K562 (cell line): ENCODE results near the gene BAMBI. TPM values are rescaled to one million over a fixed set of nuclear protein-coding genes. Genes with fewer than 3 reads are reported as not detected.

Experiments
- ADNP ChIP-seq: fragments of 200-800 bp; sonication (Bioruptor generic); IDR thresholded peaks from 2 replicates; pipeline ENCODE4 v1.6.1; 2016; ENCODE audit warnings: missing genetic modification characterization, missing compliant biosample characterization
- ATF7 ChIP-seq: fragments of 450-650 bp; IDR thresholded peaks from 2 replicates; pipeline ENCODE4 v1.7.1; 2014; ENCODE audit warnings: mild to moderate bottlenecking, moderate library complexity
- BACH1 ChIP-seq: fragments of 200-800 bp; sonication (Bioruptor generic); IDR thresholded peaks from 2 replicates; pipeline ENCODE4 v1.6.1; 2016; ENCODE audit warnings: missing genetic modification characterization, missing compliant biosample characterization
- CBX3 ChIP-seq, 2 experiments: IDR thresholded peaks; 1 replicate in 1 of 2; 2 replicates in 1 of 2; pipeline ENCODE4 v1.6.1; 2012; ENCODE audit warnings: inconsistent platforms in 2 of 2, low read length in 2 of 2, borderline replicate concordance in 1 of 2, control low read depth in 1 of 2
- HIVEP1 ChIP-seq: fragments of 250-450 bp; sonication (Bioruptor Pico); IDR thresholded peaks from 2 replicates; pipeline ENCODE4 v1.4.0; 2020; ENCODE audit warnings: mild to moderate bottlenecking
- ILK ChIP-seq: fragments of 450-650 bp; IDR thresholded peaks from 2 replicates; pipeline ENCODE4 v1.6.1; 2016; ENCODE audit warnings: missing genetic modification characterization, low read depth, mild to moderate bottlenecking, missing compliant biosample characterization, moderate library complexity, borderline replicate concordance
- KAT8 ChIP-seq: fragments of 450-650 bp; IDR thresholded peaks from 2 replicates; pipeline ENCODE4 v1.6.1; 2016; ENCODE audit warnings: low read depth, mild to moderate bottlenecking
- MCM5 ChIP-seq: fragments of 450-650 bp; IDR thresholded peaks from 2 replicates; pipeline ENCODE4 v1.6.1; 2016; ENCODE audit warnings: low read depth
- PHF8 ChIP-seq: fragments of 200-600 bp; sonication (generic); IDR thresholded peaks from 2 replicates; pipeline ENCODE4 v1.6.1; 2012; ENCODE audit warnings: mixed run types, mild to moderate bottlenecking, inconsistent platforms, low read length, moderate library complexity, borderline replicate concordance
- POLR2A ChIP-seq: fragments of 450-650 bp; conservative IDR thresholded peaks from 2 replicates; pipeline ENCODE4 v1.6.1; 2016
- POLR2AphosphoS5 ChIP-seq: IDR thresholded peaks from 2 replicates; pipeline ENCODE4 v1.6.1; 2011; ENCODE audit warnings: mild to moderate bottlenecking, low read depth, low read length, moderate library complexity; ENCODE audit not compliant: control insufficient read depth, insufficient read depth
- PPARD ChIP-seq: fragments of 250-450 bp; sonication (Bioruptor Pico); IDR thresholded peaks from 2 replicates; pipeline ENCODE4 v1.8.0; 2022; ENCODE audit warnings: inconsistent platforms, mild to moderate bottlenecking, moderate library complexity
- TAF1 ChIP-seq: IDR thresholded peaks from 2 replicates; pipeline ENCODE4 v1.6.1; 2011; ENCODE audit warnings: mild to moderate bottlenecking, low read length, moderate library complexity; ENCODE audit not compliant: insufficient read depth, control insufficient read depth, severe bottlenecking; ENCODE audit errors: extremely low read depth
- ZFP1 ChIP-seq: fragments of 450-650 bp; formaldehyde crosslinking; IDR thresholded peaks from 2 replicates; pipeline ENCODE4 v1.4.0; 2020; ENCODE audit warnings: mild to moderate bottlenecking, mixed read lengths
- ZNF408 ChIP-seq: fragments of 250-450 bp; sonication (Bioruptor Pico); IDR thresholded peaks from 2 replicates; pipeline ENCODE4 v1.4.0; 2020; ENCODE audit warnings: low read depth, mild to moderate bottlenecking, moderate library complexity
- polyA plus RNA-seq, 8 experiments: library from polyadenylated mRNA; depleted of rRNA in 4 of 8; stranded (reverse) in 5 of 8; unstranded in 3 of 8; fragments of >200 nt; fragmentation: Nextera tagmentation in 2 of 8; fragmentation: Illumina TruSeq in 1 of 8; extraction: Ambion mirVana in 2 of 8; extraction: Trizol in 1 of 8; gene quantifications; 2 replicates each; pipeline versions ENCODE4 v1.2.1 to v1.2.3, GENCODE V29; 2011 to 2014; ENCODE audit warnings: inconsistent platforms in 1 of 8, missing spikeins in 1 of 8
- total RNA-seq, 7 experiments: library from RNA; depleted of rRNA in 6 of 7; stranded (reverse); fragments of >200 nt in 6 of 7; fragmentation: Illumina TruSeq in 2 of 7; extraction: Trizol in 2 of 7; gene quantifications; 2 replicates each; pipeline versions ENCODE4 v1.2.1 to v1.2.3, GENCODE V29; 2011 to 2021; ENCODE audit warnings: low replicate concordance in 1 of 7
- TF ChIP-seq, protein P1 (sequence below), 3 experiments: fragments of 200-800 bp in 1 of 3; fragments of 250-450 bp in 1 of 3; fragments of 450-650 bp in 1 of 3; sonication (Bioruptor Pico) in 1 of 3; sonication (Bioruptor generic) in 1 of 3; formaldehyde crosslinking in 1 of 3; IDR thresholded peaks; 2 replicates each; pipeline versions ENCODE4 v1.6.1 to v1.8.0; 2016 to 2022; ENCODE audit warnings: mild to moderate bottlenecking in 2 of 3, missing genetic modification characterization in 2 of 3, missing compliant biosample characterization in 1 of 3, moderate library complexity in 1 of 3
- TF ChIP-seq, protein P2 (sequence below): IDR thresholded peaks from 2 replicates; pipeline ENCODE4 v1.6.1; 2011; ENCODE audit not compliant: insufficient read length; ENCODE audit errors: extremely low read depth
- TF ChIP-seq, protein P3 (sequence below), 2 experiments: fragments of 450-650 bp in 1 of 2; sonication (generic) in 1 of 2; formaldehyde crosslinking; conservative IDR thresholded peaks; 2 replicates each; pipeline versions ENCODE4 v1.4.0 to v1.8.1; 2020 to 2022; ENCODE audit warnings: mild to moderate bottlenecking in 1 of 2, missing genetic modification reagents in 1 of 2
- TF ChIP-seq, protein P4 (sequence below): fragments of 150-350 bp; conservative IDR thresholded peaks from 2 replicates; pipeline ENCODE4 v1.6.1; 2014; ENCODE audit warnings: low read length

The BAMBI gene
- total and polyA plus RNA-seq, 9 of the 15 experiments (the other 6 are each of a cell fraction or from before 2014, with no cell fraction given) = 2.0 to 21.8 (median 13.5) TPM

DNA sequence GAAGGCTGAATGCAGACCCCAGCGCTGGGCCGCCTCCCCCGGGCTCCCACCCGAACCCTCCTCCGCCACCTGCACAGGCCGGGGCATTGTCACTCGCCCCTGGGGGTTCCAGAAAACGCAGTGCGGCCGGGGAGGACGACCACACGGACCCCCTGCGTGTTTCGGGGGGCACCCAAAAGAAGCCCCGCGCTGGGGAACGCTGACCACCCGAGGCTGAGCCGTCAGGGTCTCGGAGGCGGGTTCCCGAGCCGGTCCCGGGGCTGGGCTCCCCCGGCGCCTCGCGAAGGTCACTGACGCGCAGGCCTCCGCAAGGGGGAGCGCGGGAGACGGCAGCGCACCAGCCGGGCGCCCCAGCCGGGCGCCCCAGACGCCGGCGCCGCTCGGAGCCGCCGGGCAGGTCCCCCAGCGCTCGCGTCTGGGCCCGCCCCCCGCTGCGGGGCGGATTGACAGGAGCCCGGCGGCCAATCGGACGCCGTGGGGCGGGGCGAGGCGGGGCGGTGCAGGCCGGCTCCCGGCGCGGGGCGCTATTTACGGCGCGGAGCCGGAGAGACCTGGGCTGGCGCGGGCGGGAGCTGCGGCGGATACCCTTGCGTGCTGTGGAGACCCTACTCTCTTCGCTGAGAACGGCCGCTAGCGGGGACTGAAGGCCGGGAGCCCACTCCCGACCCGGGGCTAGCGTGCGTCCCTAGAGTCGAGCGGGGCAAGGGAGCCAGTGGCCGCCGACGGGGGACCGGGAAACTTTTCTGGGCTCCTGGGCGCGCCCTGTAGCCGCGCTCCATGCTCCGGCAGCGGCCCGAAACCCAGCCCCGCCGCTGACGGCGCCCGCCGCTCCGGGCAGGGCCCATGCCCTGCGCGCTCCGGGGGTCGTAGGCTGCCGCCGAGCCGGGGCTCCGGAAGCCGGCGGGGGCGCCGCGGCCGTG is at the start of gene BAMBI (continued):
- TF ChIP-seq, protein P1, sequence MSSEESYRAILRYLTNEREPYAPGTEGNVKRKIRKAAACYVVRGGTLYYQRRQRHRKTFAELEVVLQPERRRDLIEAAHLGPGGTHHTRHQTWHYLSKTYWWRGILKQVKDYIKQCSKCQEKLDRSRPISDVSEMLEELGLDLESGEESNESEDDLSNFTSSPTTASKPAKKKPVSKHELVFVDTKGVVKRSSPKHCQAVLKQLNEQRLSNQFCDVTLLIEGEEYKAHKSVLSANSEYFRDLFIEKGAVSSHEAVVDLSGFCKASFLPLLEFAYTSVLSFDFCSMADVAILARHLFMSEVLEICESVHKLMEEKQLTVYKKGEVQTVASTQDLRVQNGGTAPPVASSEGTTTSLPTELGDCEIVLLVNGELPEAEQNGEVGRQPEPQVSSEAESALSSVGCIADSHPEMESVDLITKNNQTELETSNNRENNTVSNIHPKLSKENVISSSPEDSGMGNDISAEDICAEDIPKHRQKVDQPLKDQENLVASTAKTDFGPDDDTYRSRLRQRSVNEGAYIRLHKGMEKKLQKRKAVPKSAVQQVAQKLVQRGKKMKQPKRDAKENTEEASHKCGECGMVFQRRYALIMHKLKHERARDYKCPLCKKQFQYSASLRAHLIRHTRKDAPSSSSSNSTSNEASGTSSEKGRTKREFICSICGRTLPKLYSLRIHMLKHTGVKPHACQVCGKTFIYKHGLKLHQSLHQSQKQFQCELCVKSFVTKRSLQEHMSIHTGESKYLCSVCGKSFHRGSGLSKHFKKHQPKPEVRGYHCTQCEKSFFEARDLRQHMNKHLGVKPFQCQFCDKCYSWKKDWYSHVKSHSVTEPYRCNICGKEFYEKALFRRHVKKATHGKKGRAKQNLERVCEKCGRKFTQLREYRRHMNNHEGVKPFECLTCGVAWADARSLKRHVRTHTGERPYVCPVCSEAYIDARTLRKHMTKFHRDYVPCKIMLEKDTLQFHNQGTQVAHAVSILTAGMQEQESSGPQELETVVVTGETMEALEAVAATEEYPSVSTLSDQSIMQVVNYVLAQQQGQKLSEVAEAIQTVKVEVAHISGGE (CRISPR knock-in tag; IDR thresholded peaks at IDR 0.05) = no peak
- peak; percentile 75; the same call in 1 of the 2 replicates for TF ChIP-seq ATF7
- no peak for TF ChIP-seq ADNP (tag)
- TF ChIP-seq ILK (tag) = no peak
- TF ChIP-seq POLR2AphosphoS5 = peak; percentile 86
- TF ChIP-seq HIVEP1 (CRISPR knock-in tag) = no peak
- TF ChIP-seq BACH1 (tag) = no peak
- no peak for TF ChIP-seq KAT8
- no peak for TF ChIP-seq ZFP1 (CRISPR knock-in tag)
- TF ChIP-seq PPARD = no peak
- TF ChIP-seq POLR2A = peak; percentile 89
- TF ChIP-seq, protein P2, sequence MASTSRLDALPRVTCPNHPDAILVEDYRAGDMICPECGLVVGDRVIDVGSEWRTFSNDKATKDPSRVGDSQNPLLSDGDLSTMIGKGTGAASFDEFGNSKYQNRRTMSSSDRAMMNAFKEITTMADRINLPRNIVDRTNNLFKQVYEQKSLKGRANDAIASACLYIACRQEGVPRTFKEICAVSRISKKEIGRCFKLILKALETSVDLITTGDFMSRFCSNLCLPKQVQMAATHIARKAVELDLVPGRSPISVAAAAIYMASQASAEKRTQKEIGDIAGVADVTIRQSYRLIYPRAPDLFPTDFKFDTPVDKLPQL = no peak
- no peak for TF ChIP-seq ZNF408 (CRISPR knock-in tag)
- TF ChIP-seq CBX3 (IDR thresholded peaks at IDR 0.05; ENCODE audit: borderline replicate concordance in 1 of 2, low read length in 2 of 2) = no peak
- TF ChIP-seq TAF1 = peak; percentile 95
- TF ChIP-seq, protein P3, sequence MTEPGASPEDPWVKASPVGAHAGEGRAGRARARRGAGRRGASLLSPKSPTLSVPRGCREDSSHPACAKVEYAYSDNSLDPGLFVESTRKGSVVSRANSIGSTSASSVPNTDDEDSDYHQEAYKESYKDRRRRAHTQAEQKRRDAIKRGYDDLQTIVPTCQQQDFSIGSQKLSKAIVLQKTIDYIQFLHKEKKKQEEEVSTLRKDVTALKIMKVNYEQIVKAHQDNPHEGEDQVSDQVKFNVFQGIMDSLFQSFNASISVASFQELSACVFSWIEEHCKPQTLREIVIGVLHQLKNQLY (CRISPR knock-in tag; conservative IDR thresholded peaks at IDR 0.05) = no peak
- TF ChIP-seq MCM5 = no peak
- TF ChIP-seq, protein P4, sequence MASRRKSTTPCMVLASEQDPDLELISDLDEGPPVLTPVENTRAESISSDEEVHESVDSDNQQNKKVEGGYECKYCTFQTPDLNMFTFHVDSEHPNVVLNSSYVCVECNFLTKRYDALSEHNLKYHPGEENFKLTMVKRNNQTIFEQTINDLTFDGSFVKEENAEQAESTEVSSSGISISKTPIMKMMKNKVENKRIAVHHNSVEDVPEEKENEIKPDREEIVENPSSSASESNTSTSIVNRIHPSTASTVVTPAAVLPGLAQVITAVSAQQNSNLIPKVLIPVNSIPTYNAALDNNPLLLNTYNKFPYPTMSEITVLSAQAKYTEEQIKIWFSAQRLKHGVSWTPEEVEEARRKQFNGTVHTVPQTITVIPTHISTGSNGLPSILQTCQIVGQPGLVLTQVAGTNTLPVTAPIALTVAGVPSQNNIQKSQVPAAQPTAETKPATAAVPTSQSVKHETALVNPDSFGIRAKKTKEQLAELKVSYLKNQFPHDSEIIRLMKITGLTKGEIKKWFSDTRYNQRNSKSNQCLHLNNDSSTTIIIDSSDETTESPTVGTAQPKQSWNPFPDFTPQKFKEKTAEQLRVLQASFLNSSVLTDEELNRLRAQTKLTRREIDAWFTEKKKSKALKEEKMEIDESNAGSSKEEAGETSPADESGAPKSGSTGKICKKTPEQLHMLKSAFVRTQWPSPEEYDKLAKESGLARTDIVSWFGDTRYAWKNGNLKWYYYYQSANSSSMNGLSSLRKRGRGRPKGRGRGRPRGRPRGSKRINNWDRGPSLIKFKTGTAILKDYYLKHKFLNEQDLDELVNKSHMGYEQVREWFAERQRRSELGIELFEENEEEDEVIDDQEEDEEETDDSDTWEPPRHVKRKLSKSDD = no peak
- peak; percentile 76; the same call in 1 of the 2 replicates for TF ChIP-seq PHF8
